K562 (cell line): Measurements from ENCODE around the gene C17orf75. TPM values are rescaled to one million over a fixed set of nuclear protein-coding genes. Genes with fewer than 3 reads are reported as not detected.

Experiments used
- AFF1 ChIP-seq, 2 experiments: fragments of 450-650 bp; IDR thresholded peaks; 2 replicates each; pipeline ENCODE4 v1.6.1; 2018; ENCODE audit warnings: mild to moderate bottlenecking in 2 of 2, low read depth in 1 of 2; ENCODE audit not compliant: partially characterized antibody in 2 of 2
- AFF4 ChIP-seq: sonication (generic); formaldehyde crosslinking; IDR thresholded peaks from 2 replicates; pipeline ENCODE4 v1.8.0; 2023; ENCODE audit warnings: mild to moderate bottlenecking, missing genetic modification reagents
- CBX2 ChIP-seq: fragments of 200-600 bp; sonication (generic); IDR thresholded peaks from one replicate; pipeline ENCODE4 v1.6.1; 2012; ENCODE audit warnings: mild to moderate bottlenecking, low read length, inconsistent platforms; ENCODE audit not compliant: insufficient read depth, poor library complexity, severe bottlenecking
- CHAMP1 ChIP-seq: fragments of 450-650 bp; IDR thresholded peaks from 2 replicates; pipeline ENCODE4 v1.6.1; 2016; ENCODE audit warnings: mild to moderate bottlenecking
- CTCFL ChIP-seq: IDR thresholded peaks from 2 replicates; pipeline ENCODE4 v1.6.1; 2011; ENCODE audit warnings: borderline replicate concordance, low read depth, mild to moderate bottlenecking, moderate library complexity, low read length; ENCODE audit not compliant: insufficient read depth, poor library complexity, severe bottlenecking
- L3MBTL2 ChIP-seq: fragments of 450-650 bp; IDR thresholded peaks from 2 replicates; pipeline ENCODE4 v1.6.1; 2016; ENCODE audit warnings: mild to moderate bottlenecking, moderate library complexity
- MYNN ChIP-seq, 2 experiments: sonication (generic); formaldehyde crosslinking in 1 of 2; IDR thresholded peaks; 2 replicates each; pipeline versions ENCODE4 v1.5.0 to v1.6.1; 2016 to 2020; ENCODE audit warnings: antibody characterized with exemption in 1 of 2, missing genetic modification reagents in 1 of 2
- NFIC ChIP-seq: fragments of 450-650 bp; IDR thresholded peaks from 2 replicates; pipeline ENCODE4 v1.6.1; 2017; ENCODE audit warnings: mild to moderate bottlenecking, inconsistent platforms
- NONO ChIP-seq, 2 experiments: fragments of 200-400 bp in 1 of 2; fragments of 450-650 bp in 1 of 2; formaldehyde crosslinking in 1 of 2; IDR thresholded peaks; 2 replicates each; pipeline ENCODE4 v1.6.1; 2017; ENCODE audit warnings: low read depth in 2 of 2, mild to moderate bottlenecking in 2 of 2, moderate library complexity in 2 of 2, low read length in 1 of 2
- PHF21A ChIP-seq: fragments of 450-650 bp; IDR thresholded peaks from 2 replicates; pipeline ENCODE4 v1.6.1; 2017; ENCODE audit warnings: low read depth, borderline replicate concordance
- YY1 ChIP-seq, 3 experiments: IDR thresholded peaks; 2 replicates each; pipeline ENCODE4 v1.6.1; 2011; ENCODE audit warnings: low read length in 2 of 3, mild to moderate bottlenecking in 2 of 3, moderate library complexity in 2 of 3, borderline replicate concordance in 1 of 3, control low read depth in 1 of 3, low read depth in 1 of 3; ENCODE audit not compliant: insufficient read depth in 3 of 3, insufficient replicate concordance in 2 of 3, control insufficient read depth in 1 of 3, insufficient read length in 1 of 3; ENCODE audit errors: extremely low read depth in 1 of 3
- polyA plus RNA-seq, 8 experiments: library from polyadenylated mRNA; depleted of rRNA in 4 of 8; stranded (reverse) in 5 of 8; unstranded in 3 of 8; fragments of >200 nt; fragmentation: Nextera tagmentation in 2 of 8; fragmentation: Illumina TruSeq in 1 of 8; extraction: Ambion mirVana in 2 of 8; extraction: Trizol in 1 of 8; gene quantifications; 2 replicates each; pipeline versions ENCODE4 v1.2.1 to v1.2.3, GENCODE V29; 2011 to 2014; ENCODE audit warnings: inconsistent platforms in 1 of 8, missing spikeins in 1 of 8
- total RNA-seq, 7 experiments: library from RNA; depleted of rRNA in 6 of 7; stranded (reverse); fragments of >200 nt in 6 of 7; fragmentation: Illumina TruSeq in 2 of 7; extraction: Trizol in 2 of 7; gene quantifications; 2 replicates each; pipeline versions ENCODE4 v1.2.1 to v1.2.3, GENCODE V29; 2011 to 2021; ENCODE audit warnings: low replicate concordance in 1 of 7

C17orf75 gene
- total and polyA plus RNA-seq, 9 of the 15 experiments (the other 6 are each of a cell fraction or from before 2014, with no cell fraction given): 15.5 to 55.7 (median 18.5) TPM

- TF ChIP-seq NFIC (peak; percentile 72), PHF21A (peak; percentile 89), YY1 (IDR thresholded peaks at IDR 0.05; ENCODE audit: borderline replicate concordance in 1 of 3, control insufficient read depth in 1 of 3, extremely low read depth in 1 of 3, insufficient read depth in 3 of 3, insufficient read length in 1 of 3, insufficient replicate concordance in 2 of 3, low read depth in 1 of 3, low read length in 2 of 3) (peak in 2 of 3 experiments; percentile 83 to 89), AFF1 (IDR thresholded peaks at IDR 0.05; ENCODE audit: low read depth in 1 of 2, partially characterized antibody in 2 of 2) (no peak), CBX2 (no peak), NONO (IDR thresholded peaks at IDR 0.05; ENCODE audit: low read depth in 2 of 2, low read length in 1 of 2) (peak; percentile 7 to 91; a peak in 2 of 4 replicates), CTCFL (no peak), CHAMP1 (peak; percentile 55; the same call in 1 of the 2 replicates), MYNN (IDR thresholded peaks at IDR 0.05) (peak; percentile 26; the same call in 1 of the 2 replicates), MYNN (CRISPR knock-in tag; IDR thresholded peaks at IDR 0.05) (no peak), L3MBTL2 (peak; percentile 60), AFF4 (CRISPR knock-in tag) (peak; percentile 21)
Observed at GRCh38 chr17:32341857-32342602, at the start of gene C17orf75 (continued).
